NCI-H2196 treated with DMSO at 0.1 percent for 48 hours (cell line): Measurements from ENCODE around the gene IRF7.
A peak's percentile ranks its signal among the peaks of the same experiment; 100 is the strongest.
"Not testable (repeated sequence)": the region's sequence is repeated elsewhere in the genome, so short reads cannot be mapped to it uniquely, and the experiment has no call there.

ENCODE experiments used
- DNase-seq: peaks from one replicate; lab custom pipeline; 2025; ENCODE audit not compliant: unreplicated experiment; lab: John Stamatoyannopoulos, UW

Gene IRF7

DNA sequence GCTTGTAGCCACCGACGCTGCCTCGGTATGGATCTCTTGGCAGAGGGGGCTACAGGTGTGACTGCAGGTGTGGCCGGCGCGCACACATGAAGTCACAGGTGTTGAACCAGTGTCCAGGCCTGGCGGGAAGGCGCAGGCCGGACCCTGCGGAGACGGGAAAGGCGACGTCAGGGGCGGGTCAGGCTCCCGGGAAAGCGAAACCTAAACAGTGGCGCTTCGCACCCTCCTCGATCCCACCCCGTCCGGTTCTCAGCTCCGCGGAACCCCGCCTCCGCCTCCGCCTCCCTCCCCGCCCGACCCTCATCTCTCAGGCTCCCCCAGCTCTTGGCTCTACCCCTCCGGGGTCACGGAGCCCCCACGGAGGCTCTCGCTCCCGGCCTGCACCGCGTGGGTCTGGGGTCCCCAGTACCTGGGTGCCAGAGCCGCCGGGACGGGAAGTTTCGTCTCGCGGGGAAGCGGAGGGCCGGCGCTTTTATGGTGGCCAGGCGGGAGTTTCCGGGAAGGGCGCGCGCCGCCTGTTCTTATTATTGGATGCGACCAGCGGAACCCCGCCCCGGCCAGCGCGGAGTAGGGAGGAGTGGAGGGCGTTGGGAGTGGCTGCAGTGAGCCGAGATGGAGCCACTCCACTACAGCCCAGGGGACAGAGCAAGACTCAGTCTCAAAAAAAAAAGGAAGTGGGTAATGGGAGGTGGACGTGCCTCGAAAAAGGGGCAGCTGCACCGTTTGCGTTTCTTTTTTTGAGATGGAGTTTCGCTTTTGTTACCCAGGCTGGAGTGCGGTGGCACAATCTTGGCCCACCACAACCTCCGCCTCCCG lies at the start of gene IRF7:
TSS of gene IRF7 (minus strand) at position 447 of the 816 bp plus-strand sequence. CDS start 586 bp downstream, outside the sequence.
- DNase-seq, result peak; percentile 88

- DNase-seq, result no peak
These were observed 49.4 kb upstream of the IRF7 start for GRCh38 chr11:665062-665703.

DNA sequence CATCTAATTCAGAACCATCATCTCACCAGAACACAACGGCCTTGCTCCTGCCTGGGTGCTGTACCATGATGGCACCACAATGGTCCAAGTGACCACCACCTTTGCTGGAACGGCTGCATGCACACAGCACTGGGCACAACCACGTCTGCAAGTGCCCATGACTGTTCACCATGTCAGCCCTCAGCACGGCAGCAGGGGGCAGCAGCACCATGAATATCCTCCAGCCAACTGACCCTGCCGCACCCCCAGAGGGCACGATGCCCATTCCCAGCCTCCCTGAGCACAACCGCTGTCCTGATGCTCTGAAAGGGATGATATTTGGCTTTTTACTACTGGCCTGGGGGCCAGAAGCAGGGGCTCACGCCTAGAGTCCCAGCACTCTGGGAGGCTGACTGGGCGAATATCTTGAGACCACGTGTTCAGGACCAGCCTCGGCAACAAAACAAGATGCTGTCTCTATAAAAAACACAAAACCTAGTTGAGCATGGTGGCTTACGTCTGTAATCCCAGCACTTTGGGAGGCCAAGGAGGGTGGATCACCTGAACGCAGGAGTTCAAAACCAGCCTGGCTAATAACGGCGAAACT lies 47.0 kb upstream of the IRF7 start:
- peak; percentile 9 for DNase-seq

DNA sequence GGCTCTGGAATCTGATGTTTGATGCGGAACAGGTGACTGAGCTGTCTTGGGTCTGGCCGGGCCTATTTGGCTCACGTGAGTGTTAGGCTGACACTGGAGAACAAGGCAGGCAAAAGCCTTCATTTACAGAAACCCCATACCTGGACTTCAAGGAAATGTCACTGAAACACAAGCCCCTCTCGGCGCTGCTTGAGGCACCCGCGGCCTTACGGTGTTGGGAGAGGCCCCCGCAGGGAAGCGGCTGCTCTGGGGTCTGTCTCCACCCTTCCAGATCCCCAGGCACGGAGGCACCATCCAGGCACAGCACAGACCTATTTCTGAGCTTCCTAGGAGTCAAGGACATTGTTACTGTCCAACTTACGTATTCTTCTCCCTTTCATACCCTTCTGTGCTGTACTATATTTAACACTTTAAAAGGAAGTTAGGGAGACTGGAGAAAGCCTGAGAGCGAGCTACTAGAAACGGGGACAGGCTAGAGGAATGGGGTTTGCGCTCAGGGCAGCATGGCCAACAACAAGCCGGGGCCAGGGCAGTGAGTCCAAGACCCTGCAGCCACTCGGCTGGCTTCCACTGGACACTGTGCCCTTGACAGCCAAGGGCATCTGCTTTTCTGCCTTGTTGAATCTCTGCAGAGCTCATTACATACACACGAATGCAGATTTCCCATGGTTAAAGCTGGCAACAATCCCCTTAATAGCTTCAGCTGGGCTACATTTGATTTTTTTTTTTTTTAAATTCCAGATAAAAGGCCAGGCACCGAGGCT lies 45.1 kb upstream of the IRF7 start:
- no peak for DNase-seq

- no peak for DNase-seq
These were observed 44.5 kb upstream of the IRF7 start for GRCh38 chr11:660281-660680.

DNA sequence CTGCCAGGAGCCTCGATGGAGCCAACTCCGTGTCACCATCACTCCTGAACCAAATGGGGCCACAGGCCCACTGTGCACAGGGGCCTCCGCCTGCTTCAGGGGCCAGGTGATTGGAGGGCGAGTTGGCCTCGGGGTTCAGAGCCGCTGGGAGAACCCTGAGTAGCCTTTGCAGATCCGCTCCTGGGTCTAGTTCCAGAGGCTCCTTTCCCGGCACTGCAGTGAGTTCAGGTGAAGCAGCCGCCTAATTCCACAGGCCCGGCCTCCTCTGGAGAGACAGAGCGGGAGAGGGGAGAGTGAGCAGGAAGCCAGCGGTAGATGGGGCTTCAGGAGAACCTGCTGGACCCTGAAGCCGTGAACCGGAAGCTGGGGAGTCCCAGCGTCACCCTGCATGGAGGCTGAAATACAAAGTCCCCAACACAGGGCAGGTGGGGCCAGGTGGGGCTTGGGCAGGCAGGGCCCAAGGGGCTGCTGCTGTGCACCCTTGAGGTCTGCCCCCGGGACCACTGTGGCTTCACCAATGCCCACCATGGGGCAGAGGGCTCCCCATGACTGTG lies 43.9 kb upstream of the IRF7 start:
- no peak for DNase-seq

DNA sequence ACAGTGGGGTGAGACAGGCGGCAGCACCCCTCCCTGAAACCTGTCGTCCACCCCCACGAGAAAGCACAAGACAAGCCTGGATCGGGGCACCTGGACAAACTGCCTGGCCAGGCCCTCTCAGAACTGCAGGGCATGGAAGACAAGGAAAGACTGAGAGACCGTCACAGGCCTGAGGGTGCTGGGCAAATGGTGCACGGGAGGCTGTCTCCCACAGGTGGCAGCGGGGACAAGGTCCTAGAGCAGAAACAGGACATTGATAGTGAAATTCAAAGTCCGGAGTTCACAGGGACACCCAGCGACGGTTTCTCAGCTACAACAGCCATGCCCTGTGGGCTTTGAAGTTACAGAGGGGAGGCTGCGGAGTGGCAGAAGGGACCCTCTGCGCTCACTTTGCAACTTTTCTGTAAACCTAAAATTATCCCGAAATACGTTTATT lies 42.0 kb upstream of the IRF7 start:
- DNase-seq, result no peak

GRCh38 chr11:656866-657265 lies 41.1 kb upstream of the IRF7 start:
- no peak for DNase-seq

DNA sequence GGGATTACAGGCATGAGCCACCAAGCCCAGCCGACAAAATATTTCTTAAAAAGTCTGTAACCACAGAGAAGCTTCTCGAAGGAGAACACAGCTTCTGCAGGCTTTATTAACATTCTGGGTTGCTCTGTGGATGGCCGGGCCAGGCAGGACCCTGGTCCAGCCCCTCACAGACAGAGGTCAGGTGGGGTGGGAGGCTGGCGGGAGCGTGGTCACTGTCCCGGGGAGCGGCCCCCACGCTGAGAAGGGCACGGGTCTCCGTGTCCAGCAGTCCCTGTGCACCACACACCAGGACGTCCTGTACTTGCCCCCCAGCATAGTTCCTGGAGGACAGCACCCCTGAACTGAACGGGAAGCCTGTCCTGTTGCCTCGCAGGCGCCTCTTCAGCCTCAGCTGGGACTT lies 40.7 kb upstream of the IRF7 start:
- DNase-seq, result no peak

DNA sequence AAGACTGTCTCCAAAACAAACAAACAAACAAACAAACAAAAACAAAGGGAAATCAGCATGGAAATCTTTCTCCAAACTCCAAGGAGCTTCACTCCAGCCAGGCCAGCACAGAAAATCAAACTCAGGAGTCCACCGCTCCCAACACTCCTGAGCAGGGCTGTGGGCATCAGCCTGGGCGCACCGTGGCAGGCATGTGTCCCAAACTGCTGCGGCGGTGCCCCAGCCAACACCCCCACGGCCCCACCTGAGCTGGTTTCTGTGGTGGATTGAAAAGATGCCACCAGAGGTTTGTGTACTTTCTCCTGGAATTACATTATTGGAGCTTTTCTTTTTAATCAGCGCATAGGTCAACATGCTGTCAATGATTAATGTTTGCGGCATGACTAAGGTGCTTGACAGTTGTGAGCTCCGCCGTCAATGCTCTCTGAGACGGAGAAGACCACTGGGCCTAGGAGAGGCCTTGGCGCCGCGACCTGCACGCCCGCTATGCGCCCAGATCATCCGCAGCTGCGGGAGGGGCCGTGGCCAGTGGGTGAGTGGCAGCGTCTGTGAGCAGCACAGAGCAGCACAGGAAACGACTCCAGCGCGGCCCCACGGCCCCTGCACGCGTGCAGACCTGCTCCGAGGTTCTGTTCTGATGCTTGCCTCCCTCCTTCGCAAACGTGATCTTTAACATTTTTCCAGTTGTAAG lies 39.4 kb upstream of the IRF7 start:
- no peak for DNase-seq

- not testable (repeated sequence) for DNase-seq
These were observed 38.7 kb upstream of the IRF7 start for GRCh38 chr11:654444-654843.

DNA sequence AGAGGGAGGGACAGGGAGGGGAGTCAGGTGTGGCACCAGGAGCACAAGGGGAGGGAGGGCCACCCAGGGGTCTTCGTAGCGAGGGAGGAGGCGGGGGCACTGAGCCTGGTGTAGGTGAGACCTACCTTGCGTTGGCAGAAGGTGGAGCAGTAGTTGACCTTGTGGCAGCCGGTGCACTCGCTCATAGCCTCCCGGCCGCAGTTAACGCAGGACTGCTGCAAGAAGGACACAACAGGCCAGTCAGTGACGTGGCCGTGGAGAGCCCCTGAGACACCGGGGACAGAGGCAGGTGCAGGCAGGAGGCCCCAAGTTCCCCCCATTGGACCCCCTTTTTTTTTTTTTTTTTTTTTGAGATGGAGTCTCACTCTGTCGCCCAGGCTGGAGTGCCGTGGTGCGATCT lies 38.1 kb upstream of the IRF7 start:
- DNase-seq, result no peak

DNA sequence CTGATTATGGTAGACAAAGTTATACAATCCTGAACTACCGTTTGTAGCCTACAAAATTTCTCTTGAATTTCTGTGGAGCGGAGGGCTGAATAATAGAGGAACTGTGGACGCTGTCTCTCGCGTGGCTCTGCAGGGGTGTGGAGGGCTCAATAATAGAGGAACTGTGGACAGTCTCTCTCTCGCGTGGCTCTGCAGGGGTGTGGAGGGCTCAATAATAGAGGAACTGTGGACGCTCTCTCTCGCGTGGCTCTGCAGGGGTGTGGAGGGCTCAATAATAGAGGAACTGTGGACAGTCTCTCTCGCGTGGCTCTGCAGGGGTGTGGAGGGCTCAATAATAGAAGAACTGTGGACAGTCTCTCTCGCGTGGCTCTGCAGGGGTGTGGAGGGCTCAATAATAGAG lies 37.4 kb upstream of the IRF7 start:
- not testable (repeated sequence) for DNase-seq

GRCh38 chr11:650482-650881 lies 34.7 kb upstream of the IRF7 start:
- no peak for DNase-seq

GRCh38 chr11:647672-648158 lies 32.0 kb upstream of the IRF7 start:
- DNase-seq, result not testable (repeated sequence)

DNA sequence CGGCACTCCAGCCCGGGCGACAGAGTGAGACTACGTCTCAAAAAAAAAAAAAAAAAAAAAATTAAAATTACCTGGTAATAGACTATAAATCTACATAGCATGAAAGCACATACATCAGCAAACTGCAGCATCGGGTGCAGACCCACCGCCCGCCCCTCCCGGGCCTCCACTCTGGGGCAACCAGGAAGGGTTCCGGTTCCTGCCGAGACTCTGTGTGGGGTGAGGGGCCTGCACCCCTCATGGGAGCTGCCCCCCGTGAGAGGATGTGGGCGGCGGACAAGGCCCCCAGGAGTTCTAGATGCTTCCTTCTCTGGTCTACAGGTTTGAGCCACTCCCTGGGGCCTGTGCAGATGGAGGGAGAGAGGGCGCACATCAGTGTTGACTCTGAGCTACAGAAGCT lies 30.5 kb upstream of the IRF7 start:
- DNase-seq, result no peak

DNA sequence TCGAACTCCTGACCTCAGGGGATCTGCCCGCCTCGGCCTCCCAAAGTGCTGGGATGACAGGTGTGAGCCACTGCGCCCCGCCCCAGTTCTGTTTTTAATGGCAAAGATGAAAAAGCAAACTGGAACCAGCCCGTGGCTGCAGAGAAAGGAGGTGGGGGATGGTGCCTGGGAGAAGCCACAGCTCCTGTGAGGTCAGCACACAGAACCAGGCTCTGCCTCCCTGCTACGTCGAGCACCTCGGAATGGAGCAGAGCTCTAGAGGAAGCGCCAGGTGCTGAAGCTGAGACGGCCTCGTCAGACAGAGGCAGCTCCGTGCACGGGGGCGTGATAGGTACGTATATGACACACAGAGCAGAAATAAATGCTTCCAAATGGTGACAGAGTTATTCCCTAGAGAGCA lies 29.8 kb upstream of the IRF7 start:
- DNase-seq, result no peak

DNA sequence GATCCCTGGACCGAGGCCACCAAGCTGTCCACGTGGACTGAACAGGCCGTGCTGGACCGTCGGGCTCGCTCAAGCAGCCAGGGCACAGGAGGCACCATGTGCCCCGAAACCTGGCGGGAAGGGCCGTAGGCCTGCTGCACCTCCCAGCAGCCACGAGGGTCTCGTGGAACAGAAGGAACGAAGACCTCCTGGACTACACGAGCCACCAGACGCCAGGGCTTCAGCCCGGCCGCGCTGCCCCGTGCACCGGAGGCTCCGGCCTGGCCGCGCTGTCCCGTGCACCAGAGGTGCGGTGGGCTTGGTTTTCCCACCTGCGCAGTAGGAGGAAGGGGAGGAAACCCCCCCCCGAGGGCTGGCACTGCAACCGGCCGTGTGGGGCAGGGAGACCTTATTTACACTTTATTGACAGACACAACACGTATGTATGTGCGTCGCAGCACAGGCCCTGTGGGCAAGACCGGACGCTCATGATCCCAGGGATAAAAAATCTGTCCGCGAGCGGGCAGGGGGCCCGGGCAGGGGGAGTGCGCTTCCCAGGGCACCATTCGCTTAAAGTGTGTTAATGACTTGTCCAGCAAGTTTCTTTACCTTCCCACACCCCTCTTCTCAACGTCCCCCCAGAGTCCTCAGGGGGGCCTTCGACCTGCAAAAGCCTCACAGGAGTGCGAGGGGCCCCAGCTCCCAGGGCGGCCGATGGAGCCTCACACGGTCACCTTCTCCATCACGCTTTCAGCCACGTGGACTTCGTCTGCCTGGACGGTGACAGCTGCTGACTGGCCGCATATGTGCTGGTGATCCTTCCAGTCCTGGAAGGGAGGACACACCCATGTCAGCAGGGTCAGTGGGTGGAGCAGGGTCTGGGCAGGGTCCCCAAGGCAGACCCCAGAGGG lies 28.3 kb upstream of the IRF7 start:
- no peak for DNase-seq

DNA sequence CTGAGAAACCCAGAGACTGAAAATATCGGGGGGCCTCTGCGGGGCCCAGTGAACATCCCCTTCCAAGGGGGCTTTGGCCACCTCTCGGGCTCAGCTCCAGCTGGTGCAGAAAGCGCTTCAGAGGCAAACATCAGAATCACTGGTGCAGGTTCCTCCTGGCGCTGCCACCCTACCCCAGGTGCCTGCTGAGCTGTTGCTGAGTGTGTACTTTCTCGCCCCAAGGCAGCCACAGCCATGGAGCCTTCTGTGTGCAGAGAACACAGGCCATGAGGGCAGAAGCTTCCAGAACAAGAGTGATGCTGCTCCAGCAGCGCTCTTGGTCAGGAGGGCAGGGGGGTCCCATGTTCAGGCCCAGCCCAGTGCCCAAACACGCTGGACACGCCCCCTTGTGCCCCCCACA lies 27.6 kb upstream of the IRF7 start:
- DNase-seq, result no peak
